Ascending aorta (tissue), 2 donors: ENCODE results near the gene SPACDR. TPM values are rescaled to one million over a fixed set of nuclear protein-coding genes. Genes with fewer than 3 reads are reported as not detected.

Source experiments
- DNase-seq, 2 donors: peaks; one replicate each; pipeline ENCODE4 v3.0.0-alpha.2; 2019; ENCODE audit warnings: low spot score in 2 of 2
- H3K27ac ChIP-seq, 2 donors: fragments of 200-600 bp; sonication (generic); one replicate each; pipeline ENCODE4 v1.5.1; 2016 to 2017; ENCODE audit warnings: mild to moderate bottlenecking in 1 of 2
- H3K27me3 ChIP-seq: fragments of 200-600 bp; sonication (generic); one replicate; pipeline ENCODE4 v1.5.1; 2017
- H3K36me3 ChIP-seq, 2 donors: fragments of 200-600 bp; sonication (generic); one replicate each; pipeline ENCODE4 v1.5.1; 2016
- H3K4me1 ChIP-seq, 2 donors: fragments of 200-600 bp; sonication (generic); one replicate each; pipeline ENCODE4 v1.5.1; 2016 to 2017; ENCODE audit warnings: mild to moderate bottlenecking in 1 of 2
- H3K4me3 ChIP-seq, 2 donors: fragments of 200-600 bp; sonication (generic); one replicate each; pipeline ENCODE4 v1.5.1; 2016 to 2017; ENCODE audit warnings: mild to moderate bottlenecking in 1 of 2
- H3K9me3 ChIP-seq, 2 donors: fragments of 200-600 bp; sonication (generic); one replicate each; pipeline ENCODE4 v1.5.1; 2016
- CTCF ChIP-seq, 3 experiments: fragments of 200-600 bp in 2 of 3; fragments of 450-650 bp in 1 of 3; sonication (generic) in 2 of 3; IDR thresholded peaks; one replicate each; pipeline ENCODE4 v1.5.1; 2016 to 2019; ENCODE audit warnings: antibody characterized with exemption in 3 of 3, mild to moderate bottlenecking in 1 of 3, moderate library complexity in 1 of 3
- intact Hi-C: fragments of 100-400 bp; cut with DNase I; formaldehyde crosslinking; loops from one replicate; pipeline ENCODE4 v1.15.1; 2023
- total RNA-seq: library from RNA; depleted of rRNA; stranded (reverse); fragments of >200 nt; gene quantifications from one replicate; pipeline ENCODE4 v1.1.0, GENCODE V29; 2016

The SPACDR gene
- total RNA-seq, 1 donor from 2014 or later = not detected

- no peak overlapping the region for H3K27ac ChIP-seq
- no peaks in the 10 kb centered on the region for H3K4me1 ChIP-seq
- H3K27me3 ChIP-seq = no peaks in the 10 kb centered on the region
- no peak overlapping the region for H3K4me3 ChIP-seq
- no peak for DNase-seq
- H3K9me3 ChIP-seq = no peaks in the 10 kb centered on the region
- TF ChIP-seq CTCF (IDR thresholded peaks at IDR 0.05) = no peak
- no peaks in the 10 kb centered on the region for H3K36me3 ChIP-seq
- intact Hi-C loops = no loop called here
Measured at GRCh38 chr7:100406767-100407166, 57.3 kb downstream of the SPACDR start.

Other genes with a start within 250 kb of the SPACDR start
- 27.8 TPM for gene PVRIG, start 244.3 kb downstream of the SPACDR start, total RNA-seq
- gene SPDYE3, start 156.6 kb downstream of the SPACDR start, total RNA-seq = not detected
- gene PILRB, start 106.1 kb downstream of the SPACDR start, total RNA-seq = 67.2 TPM
- gene PILRA, start 90.8 kb downstream of the SPACDR start, total RNA-seq = 25.8 TPM
- gene ZCWPW1, start 35.6 kb downstream of the SPACDR start, total RNA-seq = not detected
- 32.9 TPM for gene MEPCE, start 34.4 kb downstream of the SPACDR start, total RNA-seq
- gene PPP1R35, start 27.8 kb downstream of the SPACDR start, total RNA-seq = 35.2 TPM
- gene TSC22D4, start 15.0 kb upstream of the SPACDR start, total RNA-seq = 68.2 TPM
- 0.96 TPM for gene NYAP1, start 19.7 kb upstream of the SPACDR start, total RNA-seq
- 30.0 TPM for gene AGFG2, start 74.9 kb upstream of the SPACDR start, total RNA-seq
- 11.8 TPM for gene SAP25, start 109.6 kb upstream of the SPACDR start, total RNA-seq
- 113 TPM for gene LRCH4, start 121.9 kb upstream of the SPACDR start, total RNA-seq
- not detected for gene FBXO24, start 122.1 kb upstream of the SPACDR start, total RNA-seq
- 124 TPM for gene PCOLCE, start 138.1 kb upstream of the SPACDR start, total RNA-seq
- gene MOSPD3, start 148.3 kb upstream of the SPACDR start, total RNA-seq = 11.0 TPM
- not detected for gene TFR2, start 177.3 kb upstream of the SPACDR start, total RNA-seq
- gene ACTL6B, start 192.2 kb upstream of the SPACDR start, total RNA-seq = not detected
- gene GNB2, start 209.5 kb upstream of the SPACDR start, total RNA-seq = 500 TPM
- 31.1 TPM for gene GIGYF1, start 230.0 kb upstream of the SPACDR start, total RNA-seq
- gene POP7, start 241.9 kb upstream of the SPACDR start, total RNA-seq = 44.0 TPM